Neural cell (in vitro differentiated cells): ENCODE data around the gene GUCY1A2. TPM values are rescaled to one million over a fixed set of nuclear protein-coding genes. Genes with fewer than 3 reads are reported as not detected.

Experiments
- H2AFZ ChIP-seq: fragments of 200-600, 300-800 bp; sonication (generic), shearing (Covaris generic); 2 replicates; pipeline ENCODE4 v1.6.0; 2014; ENCODE audit warnings: low read depth, mild to moderate bottlenecking, antibody characterized with exemption, low read length, moderate library complexity
- H3F3A ChIP-seq: fragments of 200-600 bp; shearing (Covaris generic); 2 replicates; pipeline ENCODE4 v1.6.1; 2016; ENCODE audit warnings: mild to moderate bottlenecking, moderate library complexity, mixed read lengths, antibody characterized with exemption, low read length; ENCODE audit not compliant: insufficient read depth, poor library complexity, severe bottlenecking
- H3K27ac ChIP-seq: fragments of 200-600, 300-800 bp; sonication (generic), shearing (Covaris generic); 2 replicates; pipeline ENCODE4 v1.5.1; 2014; ENCODE audit warnings: mild to moderate bottlenecking, low read length, moderate library complexity
- H3K27me3 ChIP-seq: fragments of 300-800, 200-600 bp; sonication (generic), shearing (Covaris generic); 2 replicates; pipeline ENCODE4 v1.6.0; 2014; ENCODE audit warnings: mild to moderate bottlenecking, low read depth, low read length, moderate library complexity; ENCODE audit not compliant: insufficient read depth
- H3K36me3 ChIP-seq: fragments of 300-800, 200-600 bp; sonication (generic), shearing (Covaris generic); 2 replicates; pipeline ENCODE4 v1.5.1; 2014; ENCODE audit warnings: mild to moderate bottlenecking, antibody characterized with exemption, low read length, moderate library complexity; ENCODE audit not compliant: insufficient read depth
- H3K4me2 ChIP-seq: fragments of 300-800, 200-600 bp; sonication (generic), shearing (Covaris generic); 2 replicates; pipeline ENCODE4 v1.6.0; 2014; ENCODE audit warnings: mild to moderate bottlenecking, low read length
- H3K4me3 ChIP-seq: fragments of 300-800, 200-600 bp; sonication (generic), shearing (Covaris generic); 2 replicates; pipeline ENCODE4 v1.5.1; 2014; ENCODE audit warnings: mild to moderate bottlenecking, low read length, moderate library complexity
- H3K79me2 ChIP-seq: fragments of 200-600 bp; shearing (Covaris generic); replicated peaks from 2 replicates; pipeline ENCODE4 v1.6.0; 2014; ENCODE audit warnings: mild to moderate bottlenecking, low read length, moderate library complexity; ENCODE audit not compliant: insufficient read depth
- H3K9ac ChIP-seq: fragments of 300-800, 200-600 bp; sonication (generic), shearing (Covaris generic); 2 replicates; pipeline ENCODE4 v1.6.1; 2016; ENCODE audit warnings: mild to moderate bottlenecking, low read length, mixed read lengths
- H3K9me2 ChIP-seq: fragments of 200-600 bp; shearing (Covaris generic); 2 replicates; pipeline ENCODE4 v1.6.1; 2016; ENCODE audit warnings: mild to moderate bottlenecking, low read length, mixed read lengths; ENCODE audit not compliant: insufficient read depth
- H3K9me3 ChIP-seq: fragments of 200-600, 300-800 bp; sonication (generic), shearing (Covaris generic); 2 replicates; pipeline ENCODE4 v1.6.1; 2016; ENCODE audit warnings: mild to moderate bottlenecking, mixed run types, low read length, moderate library complexity, mixed read lengths
- H4K20me1 ChIP-seq: fragments of 200-600 bp; shearing (Covaris generic); 2 replicates; pipeline ENCODE4 v1.6.1; 2016; ENCODE audit warnings: mild to moderate bottlenecking, mixed run types; ENCODE audit not compliant: insufficient read depth
- CTCF ChIP-seq: fragments of 450-650 bp; IDR thresholded peaks from 2 replicates; pipeline ENCODE4 v1.5.1; 2014; ENCODE audit warnings: antibody characterized with exemption, mild to moderate bottlenecking, moderate library complexity; ENCODE audit not compliant: poor library complexity, severe bottlenecking
- EP300 ChIP-seq: fragments of 450-650 bp; conservative IDR thresholded peaks from 2 replicates; pipeline ENCODE4 v1.6.1; 2014; ENCODE audit warnings: antibody characterized with exemption, mild to moderate bottlenecking, moderate library complexity; ENCODE audit not compliant: poor library complexity, severe bottlenecking
- EZH2 ChIP-seq: fragments of 200-600, 300-800 bp; shearing (Covaris generic), sonication (generic); IDR thresholded peaks from 2 replicates; pipeline ENCODE4 v1.6.1; 2014; ENCODE audit warnings: antibody characterized with exemption, low read length, borderline replicate concordance, mild to moderate bottlenecking; ENCODE audit not compliant: insufficient read depth, poor library complexity, severe bottlenecking
- MXI1 ChIP-seq: fragments of 450-650 bp; conservative IDR thresholded peaks from 2 replicates; pipeline ENCODE4 v1.6.1; 2014; ENCODE audit warnings: antibody characterized with exemption, mild to moderate bottlenecking; ENCODE audit not compliant: poor library complexity, severe bottlenecking
- POLR2AphosphoS5 ChIP-seq: IDR thresholded peaks from 2 replicates; pipeline ENCODE4 v1.6.1; 2012
- RAD21 ChIP-seq: fragments of 450-650 bp; conservative IDR thresholded peaks from 2 replicates; pipeline ENCODE4 v1.6.1; 2014; ENCODE audit warnings: antibody characterized with exemption, mild to moderate bottlenecking, moderate library complexity
- REST ChIP-seq: IDR thresholded peaks from 2 replicates; pipeline ENCODE4 v1.6.1; 2012; ENCODE audit warnings: borderline replicate concordance
- SMC3 ChIP-seq: fragments of 450-650 bp; conservative IDR thresholded peaks from 2 replicates; pipeline ENCODE4 v1.6.1; 2014; ENCODE audit warnings: antibody characterized with exemption, mild to moderate bottlenecking, moderate library complexity; ENCODE audit not compliant: poor library complexity
- TAF1 ChIP-seq: IDR thresholded peaks from 2 replicates; pipeline ENCODE4 v1.6.1; 2012; ENCODE audit warnings: low read depth
- polyA plus RNA-seq: library from polyadenylated mRNA; depleted of rRNA; stranded (reverse); fragments of >200 nt; gene quantifications from 2 replicates; pipeline ENCODE4 v1.2.3, GENCODE V29; 2014

The GUCY1A2 gene
- polyA plus RNA-seq, 1 donor from 2014 or later: 5.1 TPM

- peaks cover 11% of the 10 kb centered on the region for H3K27me3 ChIP-seq
- no peaks in the 10 kb centered on the region for H3K36me3 ChIP-seq
- H4K20me1 ChIP-seq: no peaks in the 10 kb centered on the region
- peak overlapping the region; percentile 69 for H3K4me3 ChIP-seq
- H3K9me2 ChIP-seq: no peaks in the 10 kb centered on the region
- H3K79me2 ChIP-seq: no peaks in the 10 kb centered on the region
- H3F3A ChIP-seq: no peaks in the 10 kb centered on the region
- H3K4me2 ChIP-seq: peak overlapping the region; percentile 56
- peak overlapping the region; percentile 0 for H2AFZ ChIP-seq
- TF ChIP-seq TAF1 (no peak), EP300 (peak; percentile 10), POLR2AphosphoS5 (no peak), REST (peak; percentile 38), CTCF (peak; percentile 87), MXI1 (peak; percentile 46), EZH2 (no peak), RAD21 (peak; percentile 85), SMC3 (peak; percentile 80)
- H3K9me3 ChIP-seq: no peaks in the 10 kb centered on the region
- H3K27ac ChIP-seq: peak overlapping the region; percentile 38
- peak overlapping the region; percentile 71 for H3K9ac ChIP-seq
Measured at GRCh38 chr11:107017433-107018218, 650 bp downstream of the GUCY1A2 start.

- Histone ChIP-seq H3F3A (no peaks in the 10 kb centered on the region), H3K4me3 (peak overlapping the region; percentile 69), H3K36me3 (no peaks in the 10 kb centered on the region), H3K27me3 (peaks cover 11% of the 10 kb centered on the region), H3K9me3 (no peaks in the 10 kb centered on the region), H3K79me2 (no peaks in the 10 kb centered on the region), H2AFZ (peak overlapping the region; percentile 0), H3K9me2 (no peaks in the 10 kb centered on the region), H3K9ac (peak overlapping the region; percentile 71), H4K20me1 (no peaks in the 10 kb centered on the region), H3K4me2 (peak overlapping the region; percentile 56), H3K27ac (no peak overlapping the region)
- TF ChIP-seq EZH2: no peak
- TF ChIP-seq REST: no peak
- no peak for TF ChIP-seq TAF1
- TF ChIP-seq CTCF: no peak
- no peak for TF ChIP-seq RAD21
- TF ChIP-seq SMC3: no peak
- TF ChIP-seq EP300: no peak
- no peak for TF ChIP-seq POLR2AphosphoS5
- TF ChIP-seq MXI1: no peak
Measured at GRCh38 chr11:107017104-107017432, 1.2 kb downstream of the GUCY1A2 start.
